ENCODE data around the gene C9orf43. TPM values are rescaled to one million over a fixed set of nuclear protein-coding genes. Genes with fewer than 3 reads are reported as not detected.
"Not testable (repeated sequence)": the region's sequence is repeated elsewhere in the genome, so short reads cannot be mapped to it uniquely, and the experiment has no call there.

The C9orf43 gene
- total RNA-seq, 2 experiments from 2014 or later: 0.16 to 0.41 TPM

DNA sequence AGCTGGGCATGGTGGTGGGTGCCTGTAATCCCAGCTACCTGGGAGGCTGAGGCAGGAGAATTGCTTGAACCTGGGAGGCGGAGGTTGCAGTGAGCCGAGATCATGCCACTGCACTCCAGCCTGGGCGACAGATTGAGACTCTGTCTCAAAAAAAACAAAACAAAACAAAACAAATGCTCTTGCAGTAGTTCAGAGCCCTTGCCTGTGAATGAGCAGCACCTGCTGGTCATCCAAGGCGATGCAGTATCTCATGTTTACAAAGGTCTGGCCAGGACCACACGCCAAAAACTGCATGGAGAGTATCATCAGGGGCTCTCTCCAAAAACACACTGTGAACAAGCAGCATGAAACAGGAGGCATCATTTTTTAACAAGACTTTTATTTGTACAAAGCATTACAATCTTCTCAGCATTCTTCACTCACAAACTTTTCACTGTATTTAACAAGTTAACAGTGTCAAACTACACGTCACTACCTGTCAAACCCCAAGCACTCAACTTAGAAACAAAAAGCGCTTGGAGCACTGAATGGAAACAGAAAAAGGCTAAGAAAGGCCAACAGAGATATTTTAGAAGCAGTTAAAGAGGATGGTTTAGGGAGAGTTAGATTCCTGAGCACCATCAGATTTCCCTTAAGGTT, 3.6 kb upstream of the C9orf43 start:
- CTCF ChIA-PET: interaction anchor here (1.2 to 6.0 kb wide), 6 partner anchors 10 to 184 kb away, joined by 3 to 60 read pairs (median 4); partner anchors contain the start of genes CDC26 and PRPF4
- Mint-ChIP-seq H3K27ac (peak overlapping the region; percentile 75), H3K4me3 (peak overlapping the region; percentile 25), H3K4me1 (peaks cover 38% of the 10 kb centered on the region), H3K36me3 (peaks cover 22% of the 10 kb centered on the region)
- ATAC-seq (peak; percentile 20), DNase-seq (peak; percentile 81)
- not testable (repeated sequence) for H3K9me3 Mint-ChIP-seq (ENCODE audit: low read depth); H3K27me3 Mint-ChIP-seq

DNA sequence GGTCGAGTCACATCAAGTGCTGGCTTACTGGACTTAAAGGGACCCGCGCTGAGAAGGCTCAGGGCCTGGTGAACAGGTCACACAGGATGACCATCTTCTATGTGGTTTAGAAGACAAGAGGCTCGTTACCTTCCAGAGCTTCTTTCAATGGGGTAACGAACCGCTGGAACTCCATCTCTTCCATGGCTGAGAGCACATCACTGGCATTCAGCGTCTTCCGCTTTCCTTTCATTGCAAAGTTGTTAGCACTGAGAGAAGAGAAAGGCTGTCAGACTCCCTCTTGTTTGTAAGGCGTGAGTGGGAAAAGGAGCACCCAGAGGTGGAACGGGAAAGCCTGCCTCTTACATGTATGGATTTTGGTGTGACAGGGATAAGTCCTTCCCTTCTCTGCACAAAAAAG, 1.1 kb upstream of the C9orf43 start:
- H3K27me3 Mint-ChIP-seq: no peaks in the 10 kb centered on the region
- no peaks in the 10 kb centered on the region for H3K9me3 Mint-ChIP-seq (ENCODE audit: low read depth)
- DNase-seq (no peak), ATAC-seq (no peak)
- H3K27ac Mint-ChIP-seq: peak overlapping the region; percentile 99
- H3K4me3 Mint-ChIP-seq: peak overlapping the region; percentile 92
- peaks cover 37% of the 10 kb centered on the region for H3K4me1 Mint-ChIP-seq
- CTCF ChIA-PET: interaction anchor here (0.7 to 6.0 kb wide), 13 partner anchors 9 to 248 kb away, joined by 3 to 60 read pairs (median 4); partner anchors contain the start of genes ALAD, CDC26, FKBP15 and HDHD3
- H3K36me3 Mint-ChIP-seq: peaks cover 22% of the 10 kb centered on the region

DNA sequence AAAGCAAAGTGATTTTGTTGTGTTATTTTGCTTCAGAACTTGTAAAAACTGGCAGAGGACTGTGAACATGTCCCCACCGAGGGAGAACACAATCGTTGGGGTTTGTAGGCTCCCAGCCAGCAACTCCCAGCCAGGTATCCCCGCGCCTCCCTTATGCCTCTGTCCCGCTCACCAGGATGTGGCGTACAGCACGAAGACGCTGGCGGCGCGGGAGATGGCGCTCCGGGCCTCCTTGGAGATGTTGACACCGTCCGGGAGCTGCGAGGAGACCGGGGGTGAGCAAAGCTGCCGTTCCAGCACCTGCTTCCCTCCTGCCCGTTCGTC, 702 bp upstream of the C9orf43 start:
- Mint-ChIP-seq H3K27me3 (no peaks in the 10 kb centered on the region), H3K4me3 (peak overlapping the region; percentile 92), H3K36me3 (peaks cover 22% of the 10 kb centered on the region), H3K27ac (peak overlapping the region; percentile 99), H3K9me3 (ENCODE audit: low read depth) (no peaks in the 10 kb centered on the region), H3K4me1 (peaks cover 37% of the 10 kb centered on the region)
- DNase-seq: no peak
- CTCF ChIA-PET: interaction anchor here (0.7 to 6.0 kb wide), 17 partner anchors 10 to 248 kb away, joined by 3 to 60 read pairs (median 4); partner anchors contain the start of genes ALAD, CDC26, FKBP15 and HDHD3
- ATAC-seq: no peak

DNA sequence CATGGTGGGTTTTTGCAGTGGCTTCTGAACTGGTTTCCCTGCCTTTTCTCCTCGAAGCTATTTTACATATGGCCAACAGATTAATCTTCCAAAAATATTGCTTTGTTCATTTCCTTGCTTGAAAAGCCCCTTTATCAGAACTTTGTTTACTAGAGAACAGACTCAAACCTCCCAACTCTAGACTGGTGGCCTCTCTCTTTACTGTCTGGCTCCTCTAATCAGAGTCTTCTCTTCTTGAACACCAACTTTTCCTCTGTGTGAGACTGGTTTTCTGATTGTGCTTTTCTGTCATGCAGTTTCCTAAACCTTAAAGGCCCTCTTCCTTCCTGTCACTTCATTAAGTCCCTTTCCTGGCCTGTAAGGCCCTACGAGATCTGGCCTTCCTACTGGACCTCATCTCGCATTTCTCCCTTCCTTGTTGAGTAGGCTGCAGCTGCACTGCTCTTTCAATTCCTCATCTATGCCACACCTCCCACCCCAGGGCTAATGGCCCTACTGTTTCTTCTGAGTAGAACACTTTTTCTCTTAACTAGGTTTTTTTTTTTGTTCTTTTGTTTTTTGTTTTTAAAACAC, 5.7 kb downstream of the C9orf43 start:
- DNase-seq (no peak), ATAC-seq (no peak)
- no peaks in the 10 kb centered on the region for H3K9me3 Mint-ChIP-seq (ENCODE audit: low read depth)
- no peak overlapping the region for H3K4me3 Mint-ChIP-seq
- H3K27ac Mint-ChIP-seq: no peak overlapping the region
- H3K4me1 Mint-ChIP-seq: peaks cover 5% of the 10 kb centered on the region
- no peaks in the 10 kb centered on the region for H3K27me3 Mint-ChIP-seq
- no peaks in the 10 kb centered on the region for H3K36me3 Mint-ChIP-seq
- CTCF ChIA-PET: interaction anchor here (1.0 kb wide), 1 partner anchor 8 kb away, joined by 3 read pairs; no protein-coding TSS in a partner anchor

DNA sequence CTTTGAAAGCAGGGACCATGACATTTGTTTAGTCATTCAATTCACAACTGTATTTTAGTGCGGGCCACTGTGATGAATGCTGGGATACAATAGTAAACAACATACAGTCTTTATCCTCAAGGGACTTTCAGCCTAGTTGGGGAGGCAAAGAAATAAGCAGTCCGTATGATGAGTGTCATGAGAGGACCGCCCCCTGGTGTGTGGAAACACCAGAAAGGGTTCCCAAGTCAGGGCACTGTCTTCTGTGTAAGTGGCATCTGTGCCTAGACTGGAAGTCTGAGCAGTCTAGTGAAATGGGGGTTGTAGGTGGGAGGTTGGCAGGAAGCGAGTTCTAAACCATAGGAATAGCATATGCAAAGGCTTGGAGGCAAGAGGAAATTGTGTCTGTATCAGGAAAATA, 6.8 kb downstream of the C9orf43 start:
- no peaks in the 10 kb centered on the region for H3K36me3 Mint-ChIP-seq
- no peaks in the 10 kb centered on the region for H3K9me3 Mint-ChIP-seq (ENCODE audit: low read depth)
- CTCF ChIA-PET: no interaction called here
- no peak overlapping the region for H3K4me3 Mint-ChIP-seq
- DNase-seq (no peak), ATAC-seq (no peak)
- no peaks in the 10 kb centered on the region for H3K4me1 Mint-ChIP-seq
- H3K27ac Mint-ChIP-seq: no peak overlapping the region
- no peaks in the 10 kb centered on the region for H3K27me3 Mint-ChIP-seq

DNA sequence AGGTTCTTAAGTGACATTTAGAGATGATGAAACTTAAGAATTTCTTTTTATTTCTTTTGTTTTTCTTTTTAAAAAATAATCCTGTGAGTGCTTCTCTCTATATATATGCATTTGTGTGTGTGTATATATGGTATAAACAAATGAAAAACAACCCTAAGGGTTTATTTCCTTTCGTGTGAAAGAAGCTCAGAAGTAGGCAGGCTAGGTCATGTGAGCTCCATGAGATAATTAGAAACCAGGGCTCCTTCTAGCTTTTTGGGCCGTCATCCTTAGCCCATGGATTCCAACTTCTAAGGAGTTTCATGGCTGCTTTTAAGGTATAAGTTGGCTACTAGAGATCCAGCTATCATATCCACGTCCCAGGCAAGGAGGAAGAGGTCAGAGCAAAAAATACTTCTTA, 11.2 kb downstream of the C9orf43 start:
- H3K27me3 Mint-ChIP-seq: peaks cover 9% of the 10 kb centered on the region
- H3K9me3 Mint-ChIP-seq (ENCODE audit: low read depth): no peaks in the 10 kb centered on the region
- H3K4me1 Mint-ChIP-seq: no peaks in the 10 kb centered on the region
- CTCF ChIA-PET: interaction anchor here (0.8 to 0.9 kb wide), 2 partner anchors 9 to 160 kb away, joined by 3 to 4 read pairs; no protein-coding TSS in a partner anchor
- no peak overlapping the region for H3K27ac Mint-ChIP-seq
- DNase-seq: no peak
- no peak for ATAC-seq
- no peaks in the 10 kb centered on the region for H3K36me3 Mint-ChIP-seq
- no peak overlapping the region for H3K4me3 Mint-ChIP-seq

DNA sequence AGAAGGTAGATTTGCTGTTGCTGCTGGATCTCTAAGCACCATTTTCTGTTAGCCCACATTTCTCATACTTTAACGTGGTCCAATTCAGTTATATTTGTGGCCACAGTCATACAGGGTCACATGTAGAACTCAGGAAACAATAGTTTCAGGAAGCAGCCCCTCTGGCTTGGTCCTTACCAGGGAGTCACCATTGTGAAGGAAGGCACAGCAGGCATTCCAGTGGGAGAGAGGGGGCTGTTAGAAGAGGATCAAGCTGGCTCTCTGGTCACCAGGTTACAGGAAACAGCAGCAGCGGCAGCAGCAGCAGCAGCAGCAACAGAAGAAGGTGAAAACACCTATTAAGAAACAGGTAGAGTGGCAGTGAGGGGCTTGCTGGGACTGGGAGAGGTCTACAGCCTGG, 14.5 kb downstream of the C9orf43 start:
- no peaks in the 10 kb centered on the region for H3K4me1 Mint-ChIP-seq
- no peak for DNase-seq
- no peaks in the 10 kb centered on the region for H3K36me3 Mint-ChIP-seq
- no peaks in the 10 kb centered on the region for H3K9me3 Mint-ChIP-seq (ENCODE audit: low read depth)
- no peak for ATAC-seq
- CTCF ChIA-PET: no interaction called here
- H3K27me3 Mint-ChIP-seq: peaks cover 9% of the 10 kb centered on the region
- no peak overlapping the region for H3K4me3 Mint-ChIP-seq
- no peak overlapping the region for H3K27ac Mint-ChIP-seq

DNA sequence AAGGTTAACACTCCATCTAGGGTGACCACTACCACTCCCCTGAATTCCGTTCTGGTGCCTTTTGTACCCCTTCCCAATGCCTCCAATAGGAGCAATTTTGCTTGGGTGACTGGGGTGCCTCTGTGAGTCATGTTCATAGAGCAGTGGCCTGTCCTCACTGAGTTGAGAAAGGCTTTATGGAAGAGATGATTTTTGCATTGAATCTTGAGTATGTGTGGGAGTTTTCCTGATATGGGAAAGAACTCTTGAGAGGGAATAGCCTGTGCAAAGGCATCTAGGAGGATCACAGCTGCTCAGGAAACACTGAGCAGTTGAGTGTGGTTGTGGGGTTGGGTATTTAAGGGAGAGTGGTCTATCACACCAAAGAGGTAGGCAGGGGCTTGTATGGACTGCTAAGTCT, 16.2 kb downstream of the C9orf43 start:
- Mint-ChIP-seq H3K27ac (no peak overlapping the region), H3K9me3 (ENCODE audit: low read depth) (no peaks in the 10 kb centered on the region), H3K4me3 (no peak overlapping the region), H3K27me3 (peaks cover 9% of the 10 kb centered on the region), H3K4me1 (no peaks in the 10 kb centered on the region), H3K36me3 (no peaks in the 10 kb centered on the region)
- CTCF ChIA-PET: interaction anchor here (1.4 to 2.0 kb wide), 2 partner anchors 229 to 231 kb away, joined by 5 to 6 read pairs; no protein-coding TSS in a partner anchor
- no peak for DNase-seq
- no peak for ATAC-seq

DNA sequence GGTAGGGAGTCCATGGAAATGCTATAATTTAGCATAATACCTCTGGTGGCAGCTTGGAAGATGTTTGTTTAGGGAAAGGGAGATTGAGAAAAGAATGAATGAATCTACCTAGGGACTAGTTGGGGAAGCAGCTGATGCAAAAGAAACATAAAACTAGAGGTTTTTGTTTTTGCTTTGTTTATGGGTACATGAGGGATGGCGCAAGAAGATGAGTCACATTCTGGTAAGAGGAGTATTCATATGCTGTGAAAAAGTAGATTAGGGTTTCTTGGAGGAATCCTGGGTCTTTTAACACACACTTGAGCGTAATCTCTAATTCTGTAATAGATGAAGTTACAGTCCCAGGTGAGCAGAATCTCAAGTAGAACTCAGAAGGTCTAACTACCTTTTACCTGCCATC, 17.1 kb downstream of the C9orf43 start:
- H3K4me1 Mint-ChIP-seq: no peaks in the 10 kb centered on the region
- ATAC-seq: no peak
- H3K4me3 Mint-ChIP-seq: no peak overlapping the region
- no peak overlapping the region for H3K27ac Mint-ChIP-seq
- CTCF ChIA-PET: interaction anchor here (1.4 to 2.0 kb wide), 2 partner anchors 228 to 230 kb away, joined by 5 to 6 read pairs; no protein-coding TSS in a partner anchor
- H3K36me3 Mint-ChIP-seq: no peaks in the 10 kb centered on the region
- no peak for DNase-seq
- no peaks in the 10 kb centered on the region for H3K9me3 Mint-ChIP-seq (ENCODE audit: low read depth)
- peaks cover 9% of the 10 kb centered on the region for H3K27me3 Mint-ChIP-seq

DNA sequence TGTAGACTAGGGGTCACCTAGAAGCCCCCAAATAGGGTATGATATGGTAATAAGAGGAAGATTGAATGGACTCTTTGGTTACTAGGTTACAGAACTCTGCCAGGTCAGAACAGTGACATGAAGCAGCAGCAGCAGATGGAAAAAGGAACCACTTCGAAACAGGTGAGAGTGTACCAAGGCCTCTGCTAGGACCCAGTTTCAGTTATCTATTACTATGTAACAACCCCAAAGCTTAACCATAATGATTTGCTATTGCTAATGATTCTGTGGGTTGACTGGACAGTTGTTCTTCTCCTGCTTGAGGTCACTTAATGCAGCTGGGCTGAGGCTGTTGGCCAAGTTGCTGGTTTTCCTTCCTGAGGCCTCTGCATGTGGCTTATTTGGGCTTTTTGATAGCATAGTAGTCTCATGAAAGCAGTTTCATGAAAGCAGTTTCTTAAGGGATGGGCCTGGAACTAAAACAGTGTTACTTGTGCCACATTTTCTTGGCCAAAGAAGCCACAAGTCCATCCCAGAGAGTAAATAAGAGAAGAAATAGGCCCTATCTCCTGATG, 17.6 kb downstream of the C9orf43 start:
- H3K36me3 Mint-ChIP-seq: no peaks in the 10 kb centered on the region
- peaks cover 12% of the 10 kb centered on the region for H3K27me3 Mint-ChIP-seq
- no peaks in the 10 kb centered on the region for H3K9me3 Mint-ChIP-seq (ENCODE audit: low read depth)
- no peak overlapping the region for H3K27ac Mint-ChIP-seq
- H3K4me3 Mint-ChIP-seq: no peak overlapping the region
- DNase-seq (no peak), ATAC-seq (no peak)
- CTCF ChIA-PET: interaction anchor here (1.4 to 2.0 kb wide), 2 partner anchors 227 to 230 kb away, joined by 5 to 6 read pairs; no protein-coding TSS in a partner anchor
- no peaks in the 10 kb centered on the region for H3K4me1 Mint-ChIP-seq

DNA sequence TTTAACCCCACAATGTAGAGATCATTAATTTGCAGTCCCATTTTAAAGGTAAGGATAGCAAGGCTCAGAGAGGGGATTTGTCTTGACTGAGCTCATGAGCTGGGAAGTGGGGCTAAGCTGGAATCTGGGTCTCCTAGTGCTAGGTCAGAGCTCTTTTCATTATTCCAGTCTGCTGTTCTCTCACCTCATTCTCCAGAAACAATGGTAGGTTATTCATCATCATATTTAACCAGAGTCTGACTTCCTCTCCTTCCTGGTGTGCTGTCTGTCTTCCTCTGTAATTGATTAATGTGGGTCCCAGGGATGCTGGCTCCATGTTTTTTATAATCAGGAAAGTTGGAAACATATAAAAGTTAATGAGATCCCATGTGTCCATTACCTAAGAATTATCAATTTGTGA, 20.6 kb downstream of the C9orf43 start:
- H3K9me3 Mint-ChIP-seq (ENCODE audit: low read depth): no peaks in the 10 kb centered on the region
- ATAC-seq: no peak
- no peak overlapping the region for H3K4me3 Mint-ChIP-seq
- CTCF ChIA-PET: interaction anchor here (1.0 to 1.4 kb wide), 2 partner anchors 9 to 227 kb away, joined by 4 read pairs; no protein-coding TSS in a partner anchor
- no peaks in the 10 kb centered on the region for H3K36me3 Mint-ChIP-seq
- DNase-seq: no peak
- no peak overlapping the region for H3K27ac Mint-ChIP-seq
- peaks cover 12% of the 10 kb centered on the region for H3K27me3 Mint-ChIP-seq
- no peaks in the 10 kb centered on the region for H3K4me1 Mint-ChIP-seq

DNA sequence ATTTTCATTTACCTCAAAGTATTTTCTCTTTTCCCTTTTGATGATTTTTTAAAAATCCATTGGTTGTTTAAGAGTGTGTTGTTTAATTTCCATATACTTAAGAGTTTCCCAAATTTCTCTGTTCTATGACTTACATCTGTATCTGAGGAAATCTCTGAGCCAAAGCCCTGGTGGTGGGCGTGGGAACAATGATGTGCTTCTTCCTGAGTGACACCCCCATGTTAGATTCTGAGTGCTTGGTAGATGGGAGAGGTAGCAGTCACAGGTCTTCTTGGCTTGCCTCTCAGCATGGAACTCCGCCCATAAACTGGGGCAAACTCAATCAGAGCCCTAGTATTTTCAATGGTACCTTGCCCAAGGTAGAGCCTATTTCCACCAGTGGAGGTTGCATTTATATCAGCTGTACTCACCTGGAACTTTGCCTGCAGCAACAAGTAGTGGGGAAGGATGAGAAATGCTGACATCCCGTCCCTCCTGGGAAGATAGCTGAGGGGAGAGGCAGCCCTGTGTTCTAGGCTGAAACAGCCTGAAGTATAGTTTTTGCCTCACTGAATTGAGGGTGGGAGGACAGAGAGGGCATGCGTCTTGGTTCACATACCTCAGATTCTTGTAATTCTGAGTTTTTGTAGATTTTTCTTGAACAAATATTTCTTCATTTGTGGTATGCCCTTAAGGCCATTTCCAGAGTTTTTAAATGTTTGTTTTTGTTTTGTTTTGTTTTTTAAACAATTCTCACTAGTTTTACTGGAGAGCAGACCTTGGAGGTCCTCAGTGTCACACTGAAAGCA, 26.4 kb downstream of the C9orf43 start:
- H3K36me3 Mint-ChIP-seq: no peaks in the 10 kb centered on the region
- H3K4me1 Mint-ChIP-seq: no peaks in the 10 kb centered on the region
- H3K27me3 Mint-ChIP-seq: peaks cover 18% of the 10 kb centered on the region
- CTCF ChIA-PET: no interaction called here
- H3K9me3 Mint-ChIP-seq (ENCODE audit: low read depth): no peaks in the 10 kb centered on the region
- no peak overlapping the region for H3K27ac Mint-ChIP-seq
- DNase-seq (no peak), ATAC-seq (no peak)
- H3K4me3 Mint-ChIP-seq: no peak overlapping the region

DNA sequence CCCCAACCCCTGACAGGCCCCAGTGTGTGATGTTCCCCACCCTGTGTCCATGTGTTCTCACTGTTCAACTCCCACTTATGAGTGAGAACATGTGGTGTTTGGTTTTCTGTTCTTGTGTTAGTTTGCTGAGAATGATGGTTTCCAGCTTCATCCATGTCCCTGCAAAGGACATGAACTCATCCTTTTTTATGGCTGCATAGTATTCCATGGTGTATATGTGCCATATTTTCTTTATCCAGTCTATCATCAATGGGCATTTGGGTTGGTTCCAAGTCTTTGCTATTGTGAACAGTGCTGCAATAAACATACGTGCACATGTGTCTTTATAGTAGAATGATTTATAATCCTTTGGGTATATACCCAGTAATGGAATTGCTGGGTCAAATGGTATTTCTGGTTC, 27.2 kb downstream of the C9orf43 start:
- CTCF ChIA-PET; DNase-seq; H3K4me1 Mint-ChIP-seq; H3K36me3 Mint-ChIP-seq; H3K9me3 Mint-ChIP-seq (ENCODE audit: low read depth); H3K4me3 Mint-ChIP-seq; H3K27ac Mint-ChIP-seq; ATAC-seq: not testable (repeated sequence)
- peaks cover 18% of the 10 kb centered on the region for H3K27me3 Mint-ChIP-seq

Measured in activated CD8-positive, alpha-beta memory T cell treated with anti-CD3 and anti-CD28 coated beads, Interleukin-2, amount 10 ng/mL, durations not matched to agents 7 days and 5 days (primary cell).